ENCODE data around the gene HS3ST4. TPM values are rescaled to one million over a fixed set of nuclear protein-coding genes. Genes with fewer than 3 reads are reported as not detected.

The HS3ST4 gene
- total and polyA plus RNA-seq, 10 of the 15 experiments (the other 5 are each of a cell fraction or from before 2014, with no cell fraction given), result 0.05 TPM; not detected in 9

DNA sequence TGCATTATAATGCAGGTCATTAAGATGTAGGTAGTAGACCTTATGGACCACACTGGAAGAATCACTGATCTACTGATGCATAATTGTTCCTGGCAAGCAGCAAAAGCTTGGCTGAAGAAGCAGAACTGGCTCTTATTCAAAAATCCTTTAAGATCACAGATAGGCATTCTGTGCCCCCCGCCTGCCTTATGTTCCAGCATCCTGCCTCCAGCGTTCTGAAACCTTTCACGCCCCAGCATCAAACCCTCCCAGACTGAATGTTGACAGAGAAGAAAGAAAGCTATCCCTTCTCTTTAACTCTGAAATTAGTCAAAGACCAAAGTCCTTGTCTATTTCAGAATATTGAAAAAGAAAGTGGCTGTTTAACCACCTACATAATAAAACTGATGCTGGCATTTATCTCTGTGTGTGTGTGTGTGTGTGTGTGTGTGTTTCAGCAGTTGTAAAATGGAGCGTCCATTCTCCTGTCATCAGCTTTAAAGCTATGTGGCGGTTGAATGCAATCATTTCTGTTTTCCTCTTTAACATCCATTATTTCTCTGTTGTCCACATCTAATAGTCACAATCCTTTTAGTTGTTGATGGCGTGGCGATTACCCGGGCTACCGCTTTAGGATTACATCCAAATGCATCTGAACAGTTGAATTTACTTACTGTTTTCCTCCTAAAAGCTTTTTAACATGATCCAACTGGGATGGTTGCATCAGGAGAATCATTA lies 350.4 kb downstream of the HS3ST4 start:
- FAIRE-seq (no peak), ATAC-seq (no peak), DNase-seq (ENCODE audit: low read depth, low spot score) (no peak)
- H3K36me3 ChIP-seq (ENCODE audit: control insufficient read depth in 2 of 2, insufficient read depth in 2 of 2, low read length in 1 of 2), result no peaks in the 10 kb centered on the region
- H4K20me1 ChIP-seq (ENCODE audit: control insufficient read depth, insufficient read depth), result no peaks in the 10 kb centered on the region
- CTCF ChIA-PET, result no interaction called here
- H3K27ac ChIP-seq (ENCODE audit: control insufficient read depth, insufficient read depth), result no peak overlapping the region
- 43% methylated on average over 9 of the region's 9 CpGs for WGBS (ENCODE audit: insufficient coverage, insufficient replicate concordance, low lambda C conversion rate, missing lambda C conversion rate)
- RAD21 ChIA-PET (ENCODE audit: unreplicated experiment), result no interaction called here
- no peaks in the 10 kb centered on the region for H3K4me1 ChIP-seq (ENCODE audit: control insufficient read depth, insufficient read depth, low read length)
- intact Hi-C loops (cut with micrococcal nuclease; ENCODE audit: unreplicated experiment) (no loop called here), in situ Hi-C loops (cut with MboI) (no loop called here)
- H2AFZ ChIP-seq (ENCODE audit: control insufficient read depth, low read depth, low read length), result no peak overlapping the region
- H3K27me3 ChIP-seq (replicated peaks in 1 of 2; ENCODE audit: control insufficient read depth in 2 of 2, insufficient read depth in 2 of 2, low read length in 1 of 2), result no peaks in the 10 kb centered on the region
- no peak overlapping the region for H3K4me2 ChIP-seq (ENCODE audit: control insufficient read depth, insufficient read depth)
- TF ChIP-seq, protein P1, sequence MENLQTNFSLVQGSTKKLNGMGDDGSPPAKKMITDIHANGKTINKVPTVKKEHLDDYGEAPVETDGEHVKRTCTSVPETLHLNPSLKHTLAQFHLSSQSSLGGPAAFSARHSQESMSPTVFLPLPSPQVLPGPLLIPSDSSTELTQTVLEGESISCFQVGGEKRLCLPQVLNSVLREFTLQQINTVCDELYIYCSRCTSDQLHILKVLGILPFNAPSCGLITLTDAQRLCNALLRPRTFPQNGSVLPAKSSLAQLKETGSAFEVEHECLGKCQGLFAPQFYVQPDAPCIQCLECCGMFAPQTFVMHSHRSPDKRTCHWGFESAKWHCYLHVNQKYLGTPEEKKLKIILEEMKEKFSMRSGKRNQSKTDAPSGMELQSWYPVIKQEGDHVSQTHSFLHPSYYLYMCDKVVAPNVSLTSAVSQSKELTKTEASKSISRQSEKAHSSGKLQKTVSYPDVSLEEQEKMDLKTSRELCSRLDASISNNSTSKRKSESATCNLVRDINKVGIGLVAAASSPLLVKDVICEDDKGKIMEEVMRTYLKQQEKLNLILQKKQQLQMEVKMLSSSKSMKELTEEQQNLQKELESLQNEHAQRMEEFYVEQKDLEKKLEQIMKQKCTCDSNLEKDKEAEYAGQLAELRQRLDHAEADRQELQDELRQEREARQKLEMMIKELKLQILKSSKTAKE (IDR thresholded peaks at IDR 0.05; ENCODE audit: low read depth, poor library complexity, severe bottlenecking), result no peak
- no peak for TF ChIP-seq GATAD2B (conservative IDR thresholded peaks at IDR 0.05; ENCODE audit: low read depth)
- TF ChIP-seq EGR1 (IDR thresholded peaks at IDR 0.05; ENCODE audit: borderline replicate concordance in 1 of 2, low read depth in 2 of 2, low read length in 2 of 2), result no peak
- TF ChIP-seq ATF7 (IDR thresholded peaks at IDR 0.05; ENCODE audit: low read depth), result no peak
- TF ChIP-seq HDAC2 (IDR thresholded peaks at IDR 0.05), result no peak
- TF ChIP-seq JUNB (IDR thresholded peaks at IDR 0.05), result no peak
- TF ChIP-seq MEF2B (IDR thresholded peaks at IDR 0.05; ENCODE audit: partially characterized antibody, poor library complexity, severe bottlenecking), result no peak
- TF ChIP-seq, protein P2, sequence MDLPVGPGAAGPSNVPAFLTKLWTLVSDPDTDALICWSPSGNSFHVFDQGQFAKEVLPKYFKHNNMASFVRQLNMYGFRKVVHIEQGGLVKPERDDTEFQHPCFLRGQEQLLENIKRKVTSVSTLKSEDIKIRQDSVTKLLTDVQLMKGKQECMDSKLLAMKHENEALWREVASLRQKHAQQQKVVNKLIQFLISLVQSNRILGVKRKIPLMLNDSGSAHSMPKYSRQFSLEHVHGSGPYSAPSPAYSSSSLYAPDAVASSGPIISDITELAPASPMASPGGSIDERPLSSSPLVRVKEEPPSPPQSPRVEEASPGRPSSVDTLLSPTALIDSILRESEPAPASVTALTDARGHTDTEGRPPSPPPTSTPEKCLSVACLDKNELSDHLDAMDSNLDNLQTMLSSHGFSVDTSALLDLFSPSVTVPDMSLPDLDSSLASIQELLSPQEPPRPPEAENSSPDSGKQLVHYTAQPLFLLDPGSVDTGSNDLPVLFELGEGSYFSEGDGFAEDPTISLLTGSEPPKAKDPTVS (IDR thresholded peaks at IDR 0.05; ENCODE audit: low read depth, low read length), result no peak
- no peak for TF ChIP-seq FOS (IDR thresholded peaks at IDR 0.05; ENCODE audit: borderline replicate concordance, extremely low read depth, insufficient read length)
- TF ChIP-seq SP1 (IDR thresholded peaks at IDR 0.05; ENCODE audit: low read depth, low read length), result no peak
- TF ChIP-seq ZNF217 (IDR thresholded peaks at IDR 0.05), result no peak
- TF ChIP-seq EZH2 (IDR thresholded peaks at IDR 0.05; ENCODE audit: borderline replicate concordance, control insufficient read depth, low read depth, low read length), result no peak
- TF ChIP-seq RBBP5 (conservative IDR thresholded peaks at IDR 0.05), result no peak
- TF ChIP-seq PAX5 (IDR thresholded peaks at IDR 0.05; ENCODE audit: borderline replicate concordance, low read depth, low read length), result no peak
- no peak for TF ChIP-seq SREBF2 (IDR thresholded peaks at IDR 0.05; ENCODE audit: low read length)
- H3K4me3 ChIP-seq, result no peak overlapping the region
- SMC1A ChIA-PET (ENCODE audit: uncharacterized antibody, unreplicated experiment), result no interaction called here
- no peak overlapping the region for H3K9ac ChIP-seq (ENCODE audit: control insufficient read depth, insufficient read depth, low read length)
- no peaks in the 10 kb centered on the region for H3K9me3 ChIP-seq (replicated peaks; ENCODE audit: control insufficient read depth, insufficient read depth, low read length)
- POLR2A ChIA-PET, result no interaction called here
- BruUV-seq (replicated peaks), result no TSS peak
- H3K79me2 ChIP-seq (ENCODE audit: control insufficient read depth, insufficient read depth, low read length), result no peaks in the 10 kb centered on the region

Data from GM12878 (cell line).